T follicular helper cell (primary cell): Measurements from ENCODE around the gene PRKN.
"Not testable (repeated sequence)": the region's sequence is repeated elsewhere in the genome, so short reads cannot be mapped to it uniquely, and the experiment has no call there.

ENCODE experiments used
- DNase-seq: peaks from one replicate; pipeline ENCODE4 v3.0.0-alpha.2; 2020; ENCODE audit warnings: low read depth

PRKN gene

GRCh38 chr6:161903584-161904212 is 823.9 kb downstream of the PRKN start:
- no peak for DNase-seq

- DNase-seq = no peak
Observed at GRCh38 chr6:161901740-161902426, 825.7 kb downstream of the PRKN start.

DNA sequence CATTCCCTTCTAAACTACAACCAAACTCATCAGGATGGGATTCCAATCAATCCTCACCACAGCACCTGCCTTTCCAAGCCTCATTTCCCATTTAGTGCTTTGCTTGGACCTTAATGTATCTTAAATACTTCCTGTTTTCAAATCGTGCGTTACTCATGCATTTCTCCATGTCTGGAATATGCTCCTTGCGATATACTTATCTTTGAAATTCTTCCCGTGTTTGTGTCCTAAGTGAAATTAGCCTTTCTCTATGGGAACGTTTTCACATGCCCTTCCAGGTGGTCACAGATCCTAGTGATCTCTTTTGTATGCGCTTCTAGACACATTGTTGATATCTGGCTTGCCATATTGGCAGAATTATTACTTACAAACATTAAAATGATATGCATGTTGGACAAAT is 833.1 kb downstream of the PRKN start:
- no peak for DNase-seq

DNA sequence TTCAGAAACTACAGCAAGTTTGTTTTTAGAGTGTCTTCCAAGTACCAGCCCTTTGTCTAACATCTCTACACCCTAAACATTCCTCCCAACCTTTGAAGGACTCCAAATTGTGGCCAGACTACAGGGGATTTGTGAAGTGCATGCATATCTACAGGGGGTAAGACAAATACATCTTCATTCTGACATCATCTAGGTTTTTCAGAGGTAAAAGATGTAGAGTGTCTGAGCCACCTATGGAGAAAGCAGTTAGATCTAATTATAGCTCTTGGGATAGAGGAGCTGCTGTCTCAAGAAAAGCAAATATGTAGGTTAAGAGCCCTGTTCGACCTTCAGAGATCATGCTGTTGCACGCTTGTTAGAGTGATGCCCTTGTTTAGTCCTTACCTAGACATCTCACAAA is 836.0 kb downstream of the PRKN start:
- DNase-seq = no peak

- DNase-seq = no peak
Observed at GRCh38 chr6:161890832-161891297, 836.7 kb downstream of the PRKN start.

DNA sequence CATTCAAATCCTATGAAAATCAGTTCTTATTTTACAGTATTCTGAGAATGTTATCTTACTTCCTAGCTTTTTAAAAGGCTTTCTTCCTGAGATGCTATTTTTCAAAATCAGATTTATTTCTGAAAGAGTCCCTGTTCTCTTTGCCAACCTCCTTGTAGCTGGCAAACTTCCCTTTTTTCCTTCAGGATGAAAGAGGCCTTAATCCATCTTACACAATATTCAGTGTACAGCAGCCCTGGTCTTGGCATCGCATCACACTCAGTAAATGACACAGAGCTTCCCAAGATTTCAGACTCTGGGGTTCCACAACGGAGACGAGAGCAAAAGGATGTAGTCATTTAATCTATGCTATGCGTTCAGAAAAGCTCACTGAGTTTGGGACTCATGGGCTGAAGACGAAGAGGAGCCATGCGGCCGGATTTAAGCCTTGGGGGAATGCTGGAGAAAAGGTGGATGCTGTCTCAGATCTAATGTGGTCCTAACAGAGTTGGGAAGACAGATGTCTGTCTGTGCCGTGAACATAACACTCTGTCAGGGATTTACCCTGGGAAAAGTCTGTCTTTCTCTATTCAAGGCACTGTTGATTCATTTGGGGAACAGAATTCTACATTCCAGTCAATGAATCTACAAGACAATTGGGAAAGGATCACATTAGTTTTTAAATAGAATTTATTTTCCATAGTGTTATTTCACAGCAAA is 837.3 kb downstream of the PRKN start:
- no peak for DNase-seq

DNA sequence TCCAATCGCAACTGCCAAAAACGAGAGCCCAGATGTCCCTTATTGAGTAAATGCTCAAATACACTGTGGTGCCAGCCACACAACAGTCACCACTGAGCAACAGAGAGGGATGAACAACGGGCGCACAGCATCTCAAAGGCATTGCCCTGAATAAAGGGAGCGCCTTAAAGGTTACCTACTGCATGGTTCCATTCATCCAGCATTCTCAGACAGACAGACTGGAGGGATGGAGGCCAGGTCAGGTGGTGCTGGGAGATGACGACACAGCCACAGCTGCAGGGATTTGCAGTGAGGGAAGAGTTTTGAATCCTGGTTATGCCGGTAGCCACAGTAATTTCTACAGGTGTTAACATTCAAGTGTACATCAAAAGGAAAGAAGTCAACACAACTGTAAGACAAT is 838.2 kb downstream of the PRKN start:
- no peak for DNase-seq

DNA sequence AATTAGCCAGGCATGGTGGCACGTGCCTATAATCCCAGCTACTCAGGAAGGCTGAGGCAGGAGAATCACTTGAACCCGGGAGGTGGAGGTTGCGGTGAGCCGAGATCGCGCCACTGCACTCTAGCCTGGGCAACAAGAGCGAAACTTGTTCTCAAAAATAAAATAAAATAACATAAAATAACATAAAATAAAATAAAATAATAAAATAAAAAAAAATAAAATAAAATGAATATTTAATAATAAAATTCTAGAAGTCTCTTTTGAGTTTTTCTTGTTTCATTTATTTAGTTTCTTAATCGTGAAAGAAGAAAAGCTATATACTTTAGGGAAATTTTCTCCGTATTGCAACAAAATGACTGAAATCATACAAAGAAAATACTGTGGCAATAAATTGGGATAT is 841.0 kb downstream of the PRKN start:
- not testable (repeated sequence) for DNase-seq

- DNase-seq = no peak
Observed at GRCh38 chr6:161884782-161885181, 842.8 kb downstream of the PRKN start.

DNA sequence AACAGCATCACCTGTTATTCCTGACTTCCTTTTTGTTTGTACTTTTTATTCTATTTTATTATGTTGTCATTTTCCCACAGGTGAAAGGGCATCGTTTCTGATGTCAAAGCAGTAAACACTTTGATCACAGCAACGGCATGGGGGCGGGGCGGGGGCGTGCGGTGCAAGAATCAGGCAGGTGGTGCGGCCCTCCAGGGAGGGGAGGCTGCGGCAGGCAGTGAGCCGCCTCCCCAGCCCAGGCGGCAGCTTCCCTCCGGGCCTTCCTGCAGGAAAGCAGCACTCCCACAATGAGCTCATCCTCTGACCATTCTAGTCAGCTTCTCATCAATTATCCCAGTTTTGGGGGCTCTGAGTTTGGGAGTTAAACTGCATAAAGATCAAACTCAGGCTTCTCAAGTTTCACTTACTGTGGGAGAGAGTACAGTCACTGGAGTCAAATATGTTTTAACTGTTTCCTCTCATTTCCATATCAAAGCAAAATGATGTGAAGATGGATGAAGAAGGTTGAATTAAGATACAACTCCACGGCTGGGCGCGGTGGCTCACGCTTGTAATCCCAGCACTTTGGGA is 845.3 kb downstream of the PRKN start:
- no peak for DNase-seq

DNA sequence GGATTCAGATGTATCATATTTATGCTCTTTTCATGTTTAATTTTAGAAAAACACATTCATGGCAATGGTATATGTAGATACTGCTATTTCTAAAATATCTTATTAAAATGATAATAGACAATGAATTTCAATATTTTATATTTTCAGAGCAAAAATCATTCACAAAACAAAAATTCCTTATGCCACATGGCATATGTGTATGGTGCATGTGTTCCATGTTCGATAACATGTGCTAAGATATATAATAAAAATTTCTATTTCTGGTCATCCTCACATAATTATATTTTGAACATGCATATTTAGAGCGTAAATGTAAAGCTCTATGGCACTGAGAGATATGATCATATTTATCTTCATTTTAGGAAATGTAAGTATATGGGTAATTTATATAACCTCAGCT is 847.5 kb downstream of the PRKN start:
- no peak for DNase-seq

GRCh38 chr6:161876231-161876630 is 851.3 kb downstream of the PRKN start:
- DNase-seq = no peak

- DNase-seq = no peak
Observed at GRCh38 chr6:161870236-161870901, 857.2 kb downstream of the PRKN start.

DNA sequence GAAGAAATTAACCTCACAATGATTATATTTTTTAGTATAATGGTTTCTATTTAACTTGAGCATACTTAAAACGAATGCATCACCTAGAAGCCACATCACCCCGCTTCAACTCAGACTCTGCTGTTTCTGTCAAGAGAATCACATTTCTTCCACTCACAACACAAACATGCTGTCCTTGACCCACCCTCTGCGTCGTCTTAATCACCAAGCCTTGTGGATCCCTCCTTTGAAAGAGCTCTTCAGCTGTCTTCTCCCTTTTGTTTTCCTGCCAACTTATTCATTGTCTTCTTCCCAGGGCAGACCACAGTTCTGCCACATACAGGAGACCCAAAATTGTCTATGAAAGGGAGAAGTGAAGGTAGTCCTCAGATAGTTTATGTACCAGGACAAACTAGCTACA is 858.1 kb downstream of the PRKN start:
- no peak for DNase-seq

- no peak for DNase-seq
Observed at GRCh38 chr6:161866570-161866969, 861.0 kb downstream of the PRKN start.

- not testable (repeated sequence) for DNase-seq
Observed at GRCh38 chr6:161861061-161861460, 866.5 kb downstream of the PRKN start.

DNA sequence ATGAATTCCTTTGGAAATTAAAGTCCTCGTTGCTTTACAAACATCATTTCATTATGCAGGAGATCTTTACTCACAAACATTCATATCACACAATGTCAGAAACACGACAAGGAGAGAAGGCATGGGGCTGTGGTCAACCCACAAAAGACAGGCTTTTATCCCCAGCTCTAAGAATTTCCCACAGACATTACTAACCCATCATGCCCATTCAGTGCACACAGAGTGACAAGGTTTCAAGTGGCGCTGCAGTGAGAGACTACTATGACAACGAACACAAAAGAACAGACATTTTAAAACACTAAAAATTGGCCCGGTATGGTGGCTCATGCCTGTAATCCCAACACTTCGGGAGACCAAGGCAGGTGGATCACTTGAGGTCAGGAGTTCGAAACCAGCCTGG is 873.9 kb downstream of the PRKN start:
- DNase-seq = no peak

DNA sequence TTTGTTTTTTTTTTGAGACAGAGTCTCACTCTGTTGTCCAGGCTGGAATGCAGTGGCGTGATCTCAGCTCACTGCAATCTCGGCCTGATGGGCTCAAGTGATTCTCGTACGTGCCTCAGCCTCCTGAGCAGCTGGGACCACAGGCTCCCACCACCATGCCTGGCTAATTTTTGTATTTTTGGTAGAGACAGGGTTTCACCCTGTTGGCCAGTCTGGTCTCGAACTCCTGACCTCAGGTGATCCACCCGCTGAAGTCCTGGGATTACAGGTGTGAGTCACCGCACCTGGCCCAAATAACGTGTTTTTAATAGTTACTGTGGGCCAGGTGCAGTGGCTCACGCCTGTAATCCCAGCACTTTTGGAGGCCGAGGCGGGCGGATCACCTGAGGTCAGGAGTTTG is 876.1 kb downstream of the PRKN start:
- DNase-seq = not testable (repeated sequence)

DNA sequence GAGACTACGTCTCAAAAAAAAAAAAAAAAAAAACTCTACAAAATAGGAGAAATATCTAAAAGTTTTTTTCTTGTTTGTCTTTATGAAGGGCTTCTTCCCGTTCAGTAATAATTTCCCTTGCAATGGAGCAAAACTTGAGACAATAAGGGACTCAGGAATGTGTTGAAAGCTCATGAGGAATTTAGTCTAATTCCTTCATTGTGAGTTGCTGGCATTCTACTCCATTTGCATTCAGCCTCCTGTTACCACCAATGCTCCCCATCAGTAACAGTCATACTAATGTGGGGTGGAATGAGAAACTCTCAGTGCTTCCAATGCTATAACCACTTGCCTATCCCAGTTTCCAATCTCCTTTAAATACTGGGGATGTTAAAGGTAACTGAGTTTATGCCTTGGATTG is 877.0 kb downstream of the PRKN start:
- no peak for DNase-seq

GRCh38 chr6:161847628-161848027 is 879.9 kb downstream of the PRKN start:
- DNase-seq = no peak

DNA sequence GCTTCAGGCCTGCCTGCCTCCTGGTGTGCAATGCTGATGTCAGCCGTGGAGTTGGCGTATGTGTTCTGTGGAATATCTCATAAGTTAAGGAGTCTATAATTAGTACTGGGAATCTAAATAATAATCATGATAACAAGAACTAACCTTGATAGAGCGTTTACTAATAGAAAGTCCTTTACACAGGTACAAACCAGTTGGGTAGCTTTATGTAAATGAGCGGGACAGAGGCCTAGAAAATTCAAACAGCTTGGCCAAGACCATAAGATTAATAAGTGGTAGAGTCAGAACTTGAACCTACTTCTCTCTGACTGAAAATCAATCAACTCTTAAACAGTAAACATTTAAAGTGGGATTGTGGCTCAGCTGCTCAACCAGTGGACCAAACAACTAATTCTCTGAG is 882.8 kb downstream of the PRKN start:
- no peak for DNase-seq

DNA sequence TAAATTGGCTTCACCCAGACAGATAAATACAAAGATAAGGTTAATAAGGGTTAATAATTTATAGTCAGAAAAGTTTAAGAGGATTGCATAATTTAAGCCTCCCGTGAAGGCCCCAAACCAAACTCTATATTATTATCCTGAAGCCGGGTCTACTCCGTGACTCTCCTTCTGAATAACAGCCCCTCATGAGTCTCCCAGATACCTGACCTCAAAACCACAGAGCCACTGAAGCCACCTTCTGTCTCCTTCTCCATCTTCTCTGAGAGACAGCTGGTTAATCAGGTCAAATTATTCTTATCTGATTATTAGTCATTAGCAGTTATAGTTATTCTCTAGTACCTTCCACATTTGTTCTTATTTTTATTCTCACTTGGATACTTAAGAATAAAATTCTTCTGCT is 884.5 kb downstream of the PRKN start:
- no peak for DNase-seq
